ENCODE results near the gene KBTBD8.

Gene KBTBD8

DNA sequence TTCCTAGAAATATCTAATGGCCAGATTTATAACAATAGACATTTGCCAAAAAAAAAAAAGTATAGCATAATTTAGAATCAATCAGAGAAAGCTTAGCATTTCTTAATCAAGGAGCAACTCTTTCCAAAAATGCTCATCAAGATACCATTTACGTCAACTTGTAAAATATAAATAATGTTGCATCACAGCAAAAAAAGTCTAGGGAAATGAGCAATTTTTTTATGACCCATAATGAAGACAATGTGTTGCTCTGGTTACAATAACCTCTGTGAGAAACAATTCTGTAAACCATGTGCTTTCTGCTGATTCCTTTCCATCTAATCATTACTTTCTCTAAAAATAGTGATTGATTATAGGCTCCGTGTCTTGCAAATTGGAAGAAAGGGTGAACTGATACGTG, 36.3 kb downstream of the KBTBD8 start:
- no peak for DNase-seq (ENCODE audit: low spot score)

GRCh38 chr3:67037615-67038014, 39.5 kb downstream of the KBTBD8 start:
- no peak for DNase-seq (ENCODE audit: low spot score)

GRCh38 chr3:67044295-67044694, 46.2 kb downstream of the KBTBD8 start:
- DNase-seq (ENCODE audit: low spot score), result peak; percentile 13

DNA sequence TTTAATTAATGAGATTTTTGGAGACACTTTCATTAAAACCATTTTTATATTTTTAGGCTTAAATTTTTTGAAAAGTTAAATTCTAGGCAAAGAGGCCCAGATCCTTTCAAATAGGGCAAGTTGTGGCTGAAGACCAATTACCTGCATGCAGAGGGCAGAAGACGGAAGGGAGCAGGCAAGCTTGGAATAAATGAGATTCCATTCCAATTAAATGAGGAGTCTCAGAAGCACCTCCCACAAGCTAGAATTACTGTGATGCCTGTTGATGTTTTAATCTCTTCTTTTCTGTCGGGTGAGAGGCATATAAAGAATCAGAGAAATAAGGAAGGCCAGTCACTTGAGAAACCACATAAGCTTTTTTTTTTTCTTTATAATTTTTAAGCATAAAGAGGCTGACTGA, 46.8 kb downstream of the KBTBD8 start:
- DNase-seq (ENCODE audit: low spot score), result peak; percentile 9

- DNase-seq (ENCODE audit: low spot score), result no peak
Observed at GRCh38 chr3:67045711-67046465, 47.8 kb downstream of the KBTBD8 start.

DNA sequence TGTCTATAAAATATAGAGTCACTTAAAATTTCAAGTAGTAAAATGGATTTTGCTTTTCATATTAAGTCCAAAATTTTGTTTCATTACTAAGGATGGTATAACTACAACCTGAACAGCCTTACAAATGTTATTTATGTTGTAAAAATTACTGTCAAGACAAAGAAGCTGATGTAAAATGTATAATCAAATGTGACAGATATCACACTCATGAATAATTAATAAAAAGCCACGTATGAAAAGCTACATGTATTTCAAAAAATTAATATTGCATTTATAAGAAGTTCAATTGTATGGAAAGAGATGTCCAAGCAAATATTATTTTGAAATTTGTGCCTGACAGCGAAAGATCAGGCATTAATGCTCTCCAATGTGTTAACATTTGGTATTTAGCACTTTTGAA, 48.9 kb downstream of the KBTBD8 start:
- no peak for DNase-seq (ENCODE audit: low spot score)

DNA sequence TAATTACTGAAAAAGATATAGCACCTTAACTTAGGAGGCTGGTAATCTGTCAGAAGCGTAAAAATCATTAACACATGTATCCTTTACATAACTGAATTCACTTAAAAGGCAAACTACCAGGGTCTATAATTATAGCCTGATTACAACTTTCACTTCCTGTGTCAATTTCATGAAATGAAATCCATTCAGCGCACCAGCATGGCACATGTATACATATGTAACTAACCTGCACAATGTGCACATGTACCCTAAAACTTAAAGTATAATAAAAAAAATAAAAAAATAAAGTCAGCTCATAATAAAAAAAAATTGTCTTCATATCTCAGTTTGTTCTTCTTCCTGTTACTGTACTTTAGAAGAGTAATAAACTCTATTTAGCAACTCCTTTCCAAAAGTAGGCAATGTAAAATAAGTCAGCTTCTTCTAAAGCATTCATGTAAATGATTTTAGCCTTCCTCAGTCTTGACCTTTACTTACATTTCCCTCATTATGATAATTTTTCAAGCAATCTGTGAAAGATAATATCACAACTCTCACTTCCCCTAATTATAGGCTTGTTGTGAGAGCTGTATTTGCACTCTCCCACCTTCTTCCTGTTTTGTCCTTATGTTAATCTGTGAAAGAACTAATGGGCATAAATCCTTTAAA, 50.1 kb downstream of the KBTBD8 start:
- no peak for DNase-seq (ENCODE audit: low spot score)

DNA sequence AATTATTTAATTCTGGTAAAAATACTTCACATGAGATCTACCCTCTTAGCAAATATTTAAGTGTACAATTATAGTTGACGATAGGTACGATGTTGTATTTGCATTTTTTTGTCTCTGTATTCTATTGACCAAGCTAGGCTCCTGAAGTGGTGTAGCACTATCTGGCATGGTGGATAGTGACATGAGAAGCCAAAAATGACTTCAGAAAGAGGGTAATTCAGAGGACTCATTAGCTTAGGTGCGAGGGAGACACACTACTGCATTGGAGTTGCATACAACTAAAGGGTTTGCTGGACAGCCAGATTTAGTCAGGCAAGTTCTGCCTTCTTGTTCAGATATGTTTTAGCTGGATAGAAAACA, 50.6 kb downstream of the KBTBD8 start:
- no peak for DNase-seq (ENCODE audit: low spot score)

- DNase-seq (ENCODE audit: low spot score), result no peak
Observed at GRCh38 chr3:67059443-67059842, 61.3 kb downstream of the KBTBD8 start.

Data from AG20443 (cell line).